ENCODE data around the gene EZH1. TPM values are rescaled to one million over a fixed set of nuclear protein-coding genes. Genes with fewer than 3 reads are reported as not detected.

EZH1 gene
- total RNA-seq = 13.0 and 17.4 TPM in 2 replicates

GRCh38 chr17:42744806-42745617, at the start of gene EZH1:
EZH1 (minus strand) TSS chr17:42745040; CDS start chr17:42728941, 16,099 bp downstream.

GRCh38 chr17:42779936-42780850, 35.4 kb upstream of the EZH1 start, which contains the start of gene WNK4:
WNK4 (plus strand) TSS chr17:42780610; CDS start chr17:42780699, 89 bp downstream.

GRCh38 chr17:42773290-42774035, 28.6 kb upstream of the EZH1 start, which contains the start of gene VPS25:
VPS25 (plus strand) TSS chr17:42773449; CDS start chr17:42773476, 27 bp downstream.

GRCh38 chr17:42760652-42761581, 16.1 kb upstream of the EZH1 start, which contains the start of gene RAMP2:
RAMP2 (plus strand) TSS chr17:42761227; CDS start chr17:42761262, 35 bp downstream.

GRCh38 chr17:42681976-42682721, 62.7 kb downstream of the EZH1 start, which contains the start of gene CNTNAP1:
CNTNAP1 (plus strand) TSS chr17:42682531; CDS start chr17:42682830, 299 bp downstream.

GRCh38 chr17:42676424-42677011, 68.3 kb downstream of the EZH1 start, which contains the start of gene PLEKHH3:
PLEKHH3 (minus strand) TSS chr17:42676994; CDS start chr17:42676563, 431 bp downstream.

GRCh38 chr17:42659079-42659931, 85.5 kb downstream of the EZH1 start, which contains the start of gene TUBG2:
TUBG2 (plus strand) TSS chr17:42659284; CDS start chr17:42659504, 220 bp downstream.

Other genes with a start within 250 kb of the EZH1 start
- gene NAGLU, start 208.8 kb downstream of the EZH1 start, total RNA-seq = 11.6 and 13.5 TPM in 2 replicates
- 2.7 and 3.4 TPM in 2 replicates for gene HSD17B1, start 192.1 kb downstream of the EZH1 start, total RNA-seq
- 18.5 and 39.4 TPM in 2 replicates for gene COASY, start 182.9 kb downstream of the EZH1 start, total RNA-seq
- 34.9 and 38.1 TPM in 2 replicates for gene MLX, start 177.9 kb downstream of the EZH1 start, total RNA-seq
- 1.4 and 1.9 TPM in 2 replicates for gene PSMC3IP, start 167.3 kb downstream of the EZH1 start, total RNA-seq
- gene RETREG3, start 135.7 kb downstream of the EZH1 start, total RNA-seq = 77.7 and 78.3 TPM in 2 replicates
- 11.3 and 27.1 TPM in 2 replicates for gene TUBG1, start 135.4 kb downstream of the EZH1 start, total RNA-seq
- 3.4 and 5.3 TPM in 2 replicates for gene TUBG2, start 85.8 kb downstream of the EZH1 start, total RNA-seq
- gene PLEKHH3, start 68.0 kb downstream of the EZH1 start, total RNA-seq = 16.4 and 31.0 TPM in 2 replicates
- gene CCR10, start 63.2 kb downstream of the EZH1 start, total RNA-seq = under 0.01 and 0.21 TPM in 2 replicates
- under 0.01 and 0.71 TPM in 2 replicates for gene CNTNAP1, start 62.5 kb downstream of the EZH1 start, total RNA-seq
- not detected in 2 replicates for gene RAMP2, start 16.2 kb upstream of the EZH1 start, total RNA-seq
- gene VPS25, start 28.4 kb upstream of the EZH1 start, total RNA-seq = 52.1 and 66.3 TPM in 2 replicates
- gene WNK4, start 35.6 kb upstream of the EZH1 start, total RNA-seq = under 0.01 and 0.57 TPM in 2 replicates
- gene COA3, start 53.7 kb upstream of the EZH1 start, total RNA-seq = 32.1 and 41.7 TPM in 2 replicates
- not detected in 2 replicates for gene CNTD1, start 53.8 kb upstream of the EZH1 start, total RNA-seq
- gene BECN1, start 79.2 kb upstream of the EZH1 start, total RNA-seq = 118 and 125 TPM in 2 replicates
- 86.5 and 115 TPM in 2 replicates for gene PSME3, start 88.4 kb upstream of the EZH1 start, total RNA-seq
- 0.68 and 2.7 TPM in 2 replicates for gene AOC2, start 99.5 kb upstream of the EZH1 start, total RNA-seq
- gene AOC3, start 106.2 kb upstream of the EZH1 start, total RNA-seq = under 0.01 and 0.57 TPM in 2 replicates
- gene G6PC1, start 155.8 kb upstream of the EZH1 start, total RNA-seq = not detected in 2 replicates
- 17.4 and 19.9 TPM in 2 replicates for gene AARSD1, start 219.4 kb upstream of the EZH1 start, total RNA-seq
- under 0.01 TPM in 1 of 2 replicates, not detected in the other for gene PTGES3L, start 235.0 kb upstream of the EZH1 start, total RNA-seq
- gene RUNDC1, start 235.5 kb upstream of the EZH1 start, total RNA-seq = 11.6 and 15.3 TPM in 2 replicates